Mesendoderm (in vitro differentiated cells): ENCODE results near the gene ADRA2C.

Experiments
- DNase-seq: peaks from one replicate; pipeline ENCODE4 v3.0.0; 2013
- H2AK5ac ChIP-seq: 2 replicates; pipeline ENCODE4 v1.6.1; 2013; ENCODE audit warnings: low read length, inconsistent platforms
- H2BK120ac ChIP-seq: 2 replicates; pipeline ENCODE4 v1.6.1; 2013; ENCODE audit warnings: low read depth, mild to moderate bottlenecking, low read length, moderate library complexity, mixed read lengths
- H2BK15ac ChIP-seq: replicated peaks from 2 replicates; pipeline ENCODE4 v1.6.1; 2013; ENCODE audit warnings: low read depth, mild to moderate bottlenecking, moderate library complexity
- H2BK5ac ChIP-seq: 2 replicates; pipeline ENCODE4 v1.6.1; 2013; ENCODE audit warnings: low read length, inconsistent platforms
- H3K18ac ChIP-seq: 2 replicates; pipeline ENCODE4 v1.6.1; 2013; ENCODE audit warnings: mild to moderate bottlenecking, low read length, mixed read lengths
- H3K23ac ChIP-seq: one replicate; pipeline ENCODE4 v1.6.1; 2013; ENCODE audit warnings: low read length
- H3K27ac ChIP-seq: 2 replicates; pipeline ENCODE4 v1.5.1; 2013; ENCODE audit warnings: low read depth, mild to moderate bottlenecking, inconsistent platforms, low read length, moderate library complexity
- H3K27me3 ChIP-seq: 2 replicates; pipeline ENCODE4 v1.6.1; 2013; ENCODE audit warnings: low read length, control low read depth, mild to moderate bottlenecking, inconsistent platforms; ENCODE audit not compliant: insufficient read depth, poor library complexity
- H3K36me3 ChIP-seq: 2 replicates; pipeline ENCODE4 v1.6.1; 2013; ENCODE audit warnings: low read length, inconsistent platforms; ENCODE audit not compliant: control insufficient read depth, insufficient read depth
- H3K4ac ChIP-seq: one replicate; pipeline ENCODE4 v1.6.1; 2013; ENCODE audit warnings: low read depth, mild to moderate bottlenecking, low read length, moderate library complexity
- H3K4me1 ChIP-seq: 2 replicates; pipeline ENCODE4 v1.6.1; 2013; ENCODE audit warnings: low read depth, low read length, inconsistent platforms; ENCODE audit not compliant: control insufficient read depth
- H3K4me2 ChIP-seq: 2 replicates; pipeline ENCODE4 v1.6.1; 2013; ENCODE audit warnings: low read length
- H3K4me3 ChIP-seq: 2 replicates; pipeline ENCODE4 v1.5.1; 2013; ENCODE audit warnings: mild to moderate bottlenecking, low read length
- H3K56ac ChIP-seq: one replicate; pipeline ENCODE4 v1.6.1; 2013; ENCODE audit warnings: low read length
- H3K79me1 ChIP-seq: 2 replicates; pipeline ENCODE4 v1.6.1; 2013; ENCODE audit warnings: low read length, inconsistent platforms
- H3K79me2 ChIP-seq: 2 replicates; pipeline ENCODE4 v1.6.1; 2013; ENCODE audit warnings: mild to moderate bottlenecking, low read length; ENCODE audit not compliant: control insufficient read depth, insufficient read depth
- H3K9ac ChIP-seq: 2 replicates; pipeline ENCODE4 v1.6.1; 2013; ENCODE audit warnings: low read length, inconsistent platforms
- H4K5ac ChIP-seq: one replicate; pipeline ENCODE4 v1.6.1; 2013; ENCODE audit warnings: low read length
- H4K8ac ChIP-seq: one replicate; pipeline ENCODE4 v1.6.1; 2013; ENCODE audit warnings: low read depth, mild to moderate bottlenecking, control low read depth, low read length, moderate library complexity
- WGBS: extraction: QIAGEN DNeasy Blood & Tissue Kit; methylation state at CpG from one replicate; pipeline ENCODE4 v1.1.7; 2013; ENCODE audit warnings: low lambda C conversion rate, missing lambda C conversion rate; ENCODE audit not compliant: insufficient coverage; ENCODE audit errors: extremely low coverage; 5-methylcytosine and 5-hydroxymethylcytosine counted together

Gene ADRA2C

DNA sequence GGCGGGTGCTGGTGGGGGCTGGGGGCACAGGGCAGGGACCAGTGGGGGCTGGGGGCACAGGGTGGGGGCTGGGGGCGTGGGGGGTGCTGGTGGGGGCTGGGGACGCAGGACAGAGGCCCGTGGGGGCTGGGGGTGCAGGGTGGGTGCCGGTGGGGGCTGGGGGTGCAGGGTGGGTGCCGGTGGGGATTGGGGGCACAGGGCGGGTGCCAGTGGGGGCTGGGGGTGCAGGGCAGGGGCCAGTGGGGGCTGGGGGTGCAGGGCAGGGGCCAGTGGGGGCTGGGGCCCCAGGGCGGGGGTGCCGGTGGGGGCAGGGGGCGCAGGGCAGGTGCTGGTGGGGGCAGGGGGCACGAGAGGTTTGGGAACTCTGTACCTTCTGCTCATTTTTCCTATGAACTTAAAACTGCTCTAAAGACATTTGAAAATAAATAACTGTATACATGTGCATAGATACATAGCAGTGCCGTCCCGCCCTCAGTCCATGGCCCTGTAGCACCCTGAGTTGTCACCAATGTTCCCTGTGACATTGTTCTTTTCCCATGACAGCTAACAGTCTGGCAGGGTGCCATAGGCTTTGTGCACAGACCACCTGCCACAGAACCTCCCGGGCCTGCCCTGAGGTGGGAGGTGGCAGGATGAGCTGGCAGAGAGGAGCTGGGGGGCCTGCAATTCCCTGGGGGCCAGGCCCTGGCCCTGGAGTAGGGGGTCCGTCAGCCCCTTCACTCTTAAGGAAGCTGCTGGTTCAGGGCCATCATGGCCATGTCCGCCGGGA lies 35.6 kb upstream of the ADRA2C start:
- Histone ChIP-seq H2BK120ac (no peak overlapping the region), H2BK15ac (no peak overlapping the region), H3K23ac (no peak overlapping the region), H3K79me2 (no peaks in the 10 kb centered on the region), H3K27me3 (no peaks in the 10 kb centered on the region), H4K5ac (no peak overlapping the region), H3K36me3 (no peaks in the 10 kb centered on the region), H3K4me3 (no peak overlapping the region), H3K56ac (no peak overlapping the region), H3K18ac (no peak overlapping the region), H3K9ac (no peak overlapping the region), H3K27ac (no peak overlapping the region), H3K4me2 (no peak overlapping the region), H3K4ac (no peak overlapping the region), H3K79me1 (no peaks in the 10 kb centered on the region), H3K4me1 (no peaks in the 10 kb centered on the region), H2AK5ac (no peak overlapping the region), H2BK5ac (no peak overlapping the region), H4K8ac (no peak overlapping the region)
- DNase-seq = no peak
- WGBS = no CpG with 5 or more reads among the region's 17 CpGs

DNA sequence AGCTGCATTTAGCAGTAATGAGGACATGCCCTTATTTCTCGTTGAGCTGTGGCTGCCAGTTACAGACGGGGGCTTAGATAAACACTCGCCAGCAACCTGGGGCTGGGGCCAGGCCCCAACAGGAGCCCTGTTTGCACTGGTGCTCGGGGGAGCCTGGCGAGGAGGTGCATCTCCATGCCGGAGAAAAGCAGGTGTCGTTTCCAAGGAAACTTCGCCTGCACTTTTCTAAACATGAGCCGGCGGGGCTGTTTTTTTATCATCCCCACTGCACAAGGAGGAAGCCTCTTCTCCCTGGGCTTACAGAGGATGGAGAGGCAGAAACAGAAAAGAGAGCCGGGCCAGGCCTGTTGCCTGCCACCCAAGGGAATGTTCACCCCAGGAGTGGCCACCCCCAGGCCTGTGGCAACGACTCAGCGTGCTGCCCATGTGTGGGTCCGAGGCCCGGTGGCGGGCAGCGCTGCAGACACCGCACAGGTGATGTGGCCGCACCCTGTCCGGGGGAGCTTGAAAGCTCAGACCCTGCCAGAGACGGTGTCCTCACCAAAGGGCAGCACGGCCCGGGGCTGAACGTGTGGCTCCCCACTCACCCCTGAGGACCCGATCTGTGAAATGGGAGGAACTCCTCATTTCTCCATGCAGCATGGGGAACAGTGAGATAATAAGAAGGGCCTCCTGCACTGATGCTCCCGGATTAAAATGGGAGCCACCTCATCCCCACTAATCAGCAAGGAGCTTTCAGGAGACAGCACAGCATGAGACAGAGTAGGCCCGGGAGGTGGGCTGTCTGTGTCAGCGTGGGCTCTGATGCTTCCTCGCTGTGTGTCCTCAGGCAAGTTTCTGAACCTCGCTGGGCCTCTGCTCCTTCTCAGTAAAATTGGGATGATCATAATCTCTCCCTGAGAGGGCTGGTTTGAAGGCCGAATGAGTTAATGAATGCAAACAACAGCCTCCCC lies 33.8 kb upstream of the ADRA2C start:
- Histone ChIP-seq H3K4me2 (no peak overlapping the region), H2AK5ac (no peak overlapping the region), H2BK5ac (no peak overlapping the region), H3K79me2 (no peaks in the 10 kb centered on the region), H3K79me1 (no peaks in the 10 kb centered on the region), H2BK15ac (no peak overlapping the region), H3K18ac (no peak overlapping the region), H3K27me3 (no peaks in the 10 kb centered on the region), H3K4ac (no peak overlapping the region), H3K4me1 (no peaks in the 10 kb centered on the region), H3K56ac (no peak overlapping the region), H3K4me3 (no peak overlapping the region), H3K23ac (no peak overlapping the region), H3K9ac (no peak overlapping the region), H3K36me3 (no peaks in the 10 kb centered on the region), H2BK120ac (no peak overlapping the region), H4K5ac (no peak overlapping the region), H4K8ac (no peak overlapping the region), H3K27ac (no peak overlapping the region)
- no CpG with 5 or more reads among the region's 31 CpGs for WGBS
- no peak for DNase-seq

DNA sequence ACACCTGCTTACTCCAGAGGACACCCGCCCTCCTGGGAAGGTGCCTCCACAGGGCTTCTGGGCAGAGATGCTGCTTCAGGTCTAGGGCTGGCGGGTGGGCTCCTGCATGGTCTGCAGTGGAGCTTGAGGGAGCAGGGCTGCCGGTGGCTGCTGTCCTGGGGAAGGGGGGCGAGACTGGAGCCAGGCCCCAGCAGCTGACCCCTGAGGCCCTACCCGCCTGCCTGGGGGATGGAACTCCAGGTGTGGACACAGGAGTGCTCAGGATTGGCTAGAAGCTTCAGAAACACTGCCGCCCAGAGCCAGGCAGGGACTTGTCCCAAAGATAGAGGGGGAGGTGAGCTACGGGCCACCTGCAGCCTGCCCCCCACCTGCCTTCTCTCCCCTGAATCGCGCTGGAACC lies 33.0 kb upstream of the ADRA2C start:
- H3K9ac ChIP-seq = no peak overlapping the region
- no peak overlapping the region for H3K4ac ChIP-seq
- DNase-seq = no peak
- H3K4me3 ChIP-seq = no peak overlapping the region
- no peak overlapping the region for H2BK120ac ChIP-seq
- no peaks in the 10 kb centered on the region for H3K27me3 ChIP-seq
- no peak overlapping the region for H3K4me2 ChIP-seq
- no peak overlapping the region for H2BK15ac ChIP-seq
- H3K56ac ChIP-seq = no peak overlapping the region
- H4K8ac ChIP-seq = no peak overlapping the region
- no peak overlapping the region for H2AK5ac ChIP-seq
- no peak overlapping the region for H2BK5ac ChIP-seq
- no peak overlapping the region for H3K27ac ChIP-seq
- no peak overlapping the region for H4K5ac ChIP-seq
- no peak overlapping the region for H3K23ac ChIP-seq
- no CpG with 5 or more reads among the region's 9 CpGs for WGBS
- no peaks in the 10 kb centered on the region for H3K79me2 ChIP-seq
- no peak overlapping the region for H3K18ac ChIP-seq
- H3K36me3 ChIP-seq = no peaks in the 10 kb centered on the region
- no peaks in the 10 kb centered on the region for H3K4me1 ChIP-seq
- H3K79me1 ChIP-seq = no peaks in the 10 kb centered on the region

DNA sequence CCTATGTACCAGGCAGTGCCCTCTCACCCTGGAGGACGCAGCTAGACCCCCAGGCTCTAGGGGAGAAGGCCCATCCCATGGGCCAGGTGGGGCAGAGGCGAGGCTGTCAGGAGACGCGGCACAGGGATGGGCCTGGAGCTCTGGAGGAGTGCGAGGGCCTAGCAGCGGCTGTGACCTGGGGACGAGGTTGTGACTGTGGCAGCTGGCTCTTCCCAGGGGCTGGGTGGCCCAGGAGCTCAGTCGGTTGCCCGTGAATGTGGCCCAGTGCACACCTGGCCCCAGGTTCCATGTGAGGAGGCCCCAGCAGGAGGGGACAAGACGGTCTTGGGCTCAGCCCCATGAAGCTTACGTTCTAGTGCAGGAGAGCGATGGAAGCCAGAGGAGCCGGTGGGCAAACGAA lies 31.0 kb upstream of the ADRA2C start:
- Histone ChIP-seq H3K79me2 (no peaks in the 10 kb centered on the region), H3K9ac (no peak overlapping the region), H2BK15ac (no peak overlapping the region), H2BK5ac (no peak overlapping the region), H3K4me1 (no peaks in the 10 kb centered on the region), H4K5ac (no peak overlapping the region), H3K4ac (no peak overlapping the region), H3K18ac (no peak overlapping the region), H2BK120ac (no peak overlapping the region), H4K8ac (no peak overlapping the region), H3K4me2 (no peak overlapping the region), H3K4me3 (no peak overlapping the region), H3K23ac (no peak overlapping the region), H3K79me1 (no peaks in the 10 kb centered on the region), H3K56ac (no peak overlapping the region), H2AK5ac (no peak overlapping the region), H3K27me3 (no peaks in the 10 kb centered on the region), H3K36me3 (no peaks in the 10 kb centered on the region), H3K27ac (no peak overlapping the region)
- DNase-seq = no peak
- WGBS = no CpG with 5 or more reads among the region's 14 CpGs

DNA sequence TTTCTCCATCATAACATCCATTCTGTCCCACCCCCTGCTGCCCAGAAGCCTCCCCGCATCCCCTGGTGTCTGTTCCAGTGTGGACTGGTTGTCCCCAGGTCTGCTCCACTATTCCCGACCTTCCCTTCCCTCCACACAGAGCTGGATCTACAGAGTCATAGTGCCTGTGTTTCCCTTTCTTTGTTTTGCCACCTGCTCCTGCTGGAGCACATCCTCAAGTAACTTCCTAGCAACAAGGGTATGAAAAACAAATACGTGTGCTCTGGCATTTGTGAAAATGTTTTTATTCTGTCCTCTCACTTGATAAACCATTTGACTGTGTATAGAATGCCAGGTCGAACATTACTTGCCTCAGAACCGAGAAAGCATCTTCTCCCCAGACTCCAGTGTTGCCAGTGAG lies 29.9 kb upstream of the ADRA2C start:
- no peaks in the 10 kb centered on the region for H3K79me1 ChIP-seq
- no CpG with 5 or more reads among the region's 5 CpGs for WGBS
- no peaks in the 10 kb centered on the region for H3K36me3 ChIP-seq
- no peak overlapping the region for H2AK5ac ChIP-seq
- no peak overlapping the region for H3K56ac ChIP-seq
- no peak overlapping the region for H2BK15ac ChIP-seq
- no peak overlapping the region for H3K9ac ChIP-seq
- no peak overlapping the region for H4K8ac ChIP-seq
- no peaks in the 10 kb centered on the region for H3K27me3 ChIP-seq
- no peak overlapping the region for H2BK120ac ChIP-seq
- H3K79me2 ChIP-seq = no peaks in the 10 kb centered on the region
- H3K18ac ChIP-seq = no peak overlapping the region
- no peak overlapping the region for H3K4me3 ChIP-seq
- no peaks in the 10 kb centered on the region for H3K4me1 ChIP-seq
- no peak for DNase-seq
- H4K5ac ChIP-seq = no peak overlapping the region
- no peak overlapping the region for H3K23ac ChIP-seq
- H3K4me2 ChIP-seq = no peak overlapping the region
- H3K4ac ChIP-seq = no peak overlapping the region
- H3K27ac ChIP-seq = no peak overlapping the region
- H2BK5ac ChIP-seq = no peak overlapping the region
